Measurements from ENCODE around the gene LINC00305.

The LINC00305 gene

DNA sequence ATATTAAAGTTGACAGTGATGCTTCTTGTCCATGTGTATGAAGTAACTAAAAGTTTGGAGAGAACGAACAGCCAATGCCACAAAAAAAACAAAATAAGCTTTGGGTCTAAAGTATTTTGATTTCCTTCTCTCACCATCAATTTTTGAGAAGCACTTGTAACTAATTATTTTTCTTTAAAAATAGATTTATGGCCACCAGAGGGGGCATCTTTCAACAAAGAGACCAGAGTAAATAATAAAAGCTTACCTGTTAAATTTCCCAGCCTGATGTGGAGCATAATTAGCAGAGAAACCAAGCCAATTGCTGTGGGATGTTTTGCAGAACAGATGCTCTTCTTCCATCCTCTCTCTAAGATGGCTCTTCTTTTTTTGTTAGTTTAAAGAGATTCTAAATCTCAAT lies 29.0 kb downstream of the LINC00305 start:
- TF ChIP-seq EP300 (IDR thresholded peaks at IDR 0.05; ENCODE audit: borderline replicate concordance) (no peak), TEAD4 (IDR thresholded peaks at IDR 0.05) (no peak)

DNA sequence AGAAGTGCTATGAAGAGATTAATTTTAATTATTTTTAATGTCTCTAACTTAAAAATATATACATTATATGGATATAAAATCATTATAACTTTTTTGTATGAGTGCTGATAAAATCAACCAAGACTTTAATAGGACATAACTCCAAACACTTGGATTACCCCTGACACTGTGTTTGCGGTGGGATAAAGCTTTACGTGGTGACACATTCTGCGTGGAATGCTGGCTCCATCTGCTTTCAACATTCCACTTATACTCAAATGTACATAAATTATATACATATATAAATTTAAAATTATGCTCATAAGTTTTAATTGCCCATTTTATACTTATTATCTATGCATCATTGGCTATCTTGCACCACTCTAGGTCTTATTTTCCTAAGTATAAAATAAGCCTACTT lies 30.5 kb downstream of the LINC00305 start:
- TF ChIP-seq EP300 (IDR thresholded peaks at IDR 0.05; ENCODE audit: borderline replicate concordance): no peak
- no peak for TF ChIP-seq CEBPB (IDR thresholded peaks at IDR 0.05)

DNA sequence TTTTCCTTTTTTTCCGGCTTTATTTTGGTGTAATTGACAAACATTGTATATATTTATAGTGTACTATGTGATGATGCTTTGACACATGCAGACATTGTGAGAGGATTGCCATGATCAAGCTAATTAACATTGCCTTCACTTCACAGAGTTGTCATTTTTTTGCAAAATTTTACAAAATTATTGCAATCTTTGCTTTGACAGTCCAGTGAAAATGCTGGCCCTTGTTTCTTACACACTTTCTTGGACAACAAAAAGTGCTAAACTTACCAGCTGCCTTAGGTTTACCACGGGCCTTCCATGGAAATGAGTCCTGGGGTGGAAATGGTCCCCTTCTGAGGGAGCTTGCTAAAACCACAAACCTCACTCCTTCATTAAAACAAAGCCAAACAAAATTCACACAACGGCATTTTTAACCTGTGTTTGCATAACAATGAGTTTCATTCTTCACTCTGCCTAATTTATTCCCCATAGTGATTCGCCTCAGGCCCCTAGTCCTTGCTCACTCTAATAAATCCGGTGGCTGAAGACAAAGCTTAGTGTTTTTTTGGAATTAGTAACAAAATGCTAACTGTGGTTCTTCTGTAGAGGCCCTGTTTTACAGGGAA lies 32.2 kb downstream of the LINC00305 start:
- TF ChIP-seq CEBPB (IDR thresholded peaks at IDR 0.05) (no peak), CREB1 (IDR thresholded peaks at IDR 0.05; ENCODE audit: low read depth) (no peak), ZBTB7A (IDR thresholded peaks at IDR 0.05; ENCODE audit: low read depth) (no peak), NFIC (IDR thresholded peaks at IDR 0.05) (no peak), TCF12 (IDR thresholded peaks at IDR 0.05; ENCODE audit: low read depth) (no peak), TAF1 (IDR thresholded peaks at IDR 0.05; ENCODE audit: low read depth) (no peak)
- TF ChIP-seq, protein P1, sequence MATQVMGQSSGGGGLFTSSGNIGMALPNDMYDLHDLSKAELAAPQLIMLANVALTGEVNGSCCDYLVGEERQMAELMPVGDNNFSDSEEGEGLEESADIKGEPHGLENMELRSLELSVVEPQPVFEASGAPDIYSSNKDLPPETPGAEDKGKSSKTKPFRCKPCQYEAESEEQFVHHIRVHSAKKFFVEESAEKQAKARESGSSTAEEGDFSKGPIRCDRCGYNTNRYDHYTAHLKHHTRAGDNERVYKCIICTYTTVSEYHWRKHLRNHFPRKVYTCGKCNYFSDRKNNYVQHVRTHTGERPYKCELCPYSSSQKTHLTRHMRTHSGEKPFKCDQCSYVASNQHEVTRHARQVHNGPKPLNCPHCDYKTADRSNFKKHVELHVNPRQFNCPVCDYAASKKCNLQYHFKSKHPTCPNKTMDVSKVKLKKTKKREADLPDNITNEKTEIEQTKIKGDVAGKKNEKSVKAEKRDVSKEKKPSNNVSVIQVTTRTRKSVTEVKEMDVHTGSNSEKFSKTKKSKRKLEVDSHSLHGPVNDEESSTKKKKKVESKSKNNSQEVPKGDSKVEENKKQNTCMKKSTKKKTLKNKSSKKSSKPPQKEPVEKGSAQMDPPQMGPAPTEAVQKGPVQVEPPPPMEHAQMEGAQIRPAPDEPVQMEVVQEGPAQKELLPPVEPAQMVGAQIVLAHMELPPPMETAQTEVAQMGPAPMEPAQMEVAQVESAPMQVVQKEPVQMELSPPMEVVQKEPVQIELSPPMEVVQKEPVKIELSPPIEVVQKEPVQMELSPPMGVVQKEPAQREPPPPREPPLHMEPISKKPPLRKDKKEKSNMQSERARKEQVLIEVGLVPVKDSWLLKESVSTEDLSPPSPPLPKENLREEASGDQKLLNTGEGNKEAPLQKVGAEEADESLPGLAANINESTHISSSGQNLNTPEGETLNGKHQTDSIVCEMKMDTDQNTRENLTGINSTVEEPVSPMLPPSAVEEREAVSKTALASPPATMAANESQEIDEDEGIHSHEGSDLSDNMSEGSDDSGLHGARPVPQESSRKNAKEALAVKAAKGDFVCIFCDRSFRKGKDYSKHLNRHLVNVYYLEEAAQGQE (IDR thresholded peaks at IDR 0.05; ENCODE audit: low read depth): no peak
- TF ChIP-seq, protein P2, sequence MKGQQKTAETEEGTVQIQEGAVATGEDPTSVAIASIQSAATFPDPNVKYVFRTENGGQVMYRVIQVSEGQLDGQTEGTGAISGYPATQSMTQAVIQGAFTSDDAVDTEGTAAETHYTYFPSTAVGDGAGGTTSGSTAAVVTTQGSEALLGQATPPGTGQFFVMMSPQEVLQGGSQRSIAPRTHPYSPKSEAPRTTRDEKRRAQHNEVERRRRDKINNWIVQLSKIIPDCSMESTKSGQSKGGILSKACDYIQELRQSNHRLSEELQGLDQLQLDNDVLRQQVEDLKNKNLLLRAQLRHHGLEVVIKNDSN (IDR thresholded peaks at IDR 0.05): no peak

DNA sequence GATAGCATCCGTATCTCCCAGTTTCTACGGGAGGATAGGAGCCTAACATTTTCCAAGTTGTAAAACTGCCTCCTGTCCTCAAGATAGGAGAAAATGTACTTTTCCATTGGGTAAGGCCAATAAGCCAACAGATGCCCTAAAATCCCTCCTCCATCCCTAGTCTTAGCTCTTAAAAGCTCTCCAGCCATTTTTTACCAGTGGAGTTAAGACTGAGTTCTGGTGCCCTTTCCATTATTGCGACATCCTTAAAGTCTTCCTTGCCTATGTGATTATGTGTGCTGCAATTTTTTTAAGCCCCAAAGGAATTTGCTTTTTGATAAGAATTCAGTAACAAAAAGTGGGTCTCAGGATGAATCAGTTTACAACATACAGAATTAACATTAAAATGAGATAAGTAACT lies 33.0 kb downstream of the LINC00305 start:
- TF ChIP-seq, protein P3, sequence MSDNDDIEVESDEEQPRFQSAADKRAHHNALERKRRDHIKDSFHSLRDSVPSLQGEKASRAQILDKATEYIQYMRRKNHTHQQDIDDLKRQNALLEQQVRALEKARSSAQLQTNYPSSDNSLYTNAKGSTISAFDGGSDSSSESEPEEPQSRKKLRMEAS (IDR thresholded peaks at IDR 0.05): no peak
- TF ChIP-seq, protein P2 (IDR thresholded peaks at IDR 0.05): no peak
- TF ChIP-seq YY1 (IDR thresholded peaks at IDR 0.05; ENCODE audit: low read depth): no peak
- no peak for TF ChIP-seq EP300 (IDR thresholded peaks at IDR 0.05; ENCODE audit: borderline replicate concordance)
- TF ChIP-seq FOXM1 (IDR thresholded peaks at IDR 0.05; ENCODE audit: borderline replicate concordance, low read depth): no peak
- no peak for TF ChIP-seq TCF12 (IDR thresholded peaks at IDR 0.05; ENCODE audit: low read depth)
- TF ChIP-seq ZBTB7A (IDR thresholded peaks at IDR 0.05; ENCODE audit: low read depth): no peak
- TF ChIP-seq EGR1 (IDR thresholded peaks at IDR 0.05): no peak

DNA sequence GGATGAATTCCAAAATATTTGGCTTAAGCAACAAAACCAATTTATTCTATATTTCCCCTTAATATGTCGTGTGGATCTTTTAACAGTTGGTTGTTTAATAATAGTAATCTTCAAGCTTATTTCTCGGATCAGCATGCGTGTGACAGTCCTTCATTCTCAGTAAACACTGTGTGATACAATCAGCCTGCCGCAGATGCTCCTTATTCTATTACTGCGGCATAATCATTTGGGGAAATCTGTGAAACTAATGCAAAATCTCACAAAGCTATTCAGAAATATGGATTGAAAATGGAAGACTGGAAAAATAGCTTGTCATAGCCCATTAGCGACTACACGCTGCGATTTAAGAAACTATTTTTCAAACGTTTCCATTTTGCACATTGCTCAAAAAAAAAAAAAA lies 36.9 kb downstream of the LINC00305 start:
- TF ChIP-seq TEAD4 (IDR thresholded peaks at IDR 0.05) (no peak), FOXM1 (IDR thresholded peaks at IDR 0.05; ENCODE audit: borderline replicate concordance, low read depth) (no peak), YY1 (IDR thresholded peaks at IDR 0.05; ENCODE audit: low read depth) (no peak)

DNA sequence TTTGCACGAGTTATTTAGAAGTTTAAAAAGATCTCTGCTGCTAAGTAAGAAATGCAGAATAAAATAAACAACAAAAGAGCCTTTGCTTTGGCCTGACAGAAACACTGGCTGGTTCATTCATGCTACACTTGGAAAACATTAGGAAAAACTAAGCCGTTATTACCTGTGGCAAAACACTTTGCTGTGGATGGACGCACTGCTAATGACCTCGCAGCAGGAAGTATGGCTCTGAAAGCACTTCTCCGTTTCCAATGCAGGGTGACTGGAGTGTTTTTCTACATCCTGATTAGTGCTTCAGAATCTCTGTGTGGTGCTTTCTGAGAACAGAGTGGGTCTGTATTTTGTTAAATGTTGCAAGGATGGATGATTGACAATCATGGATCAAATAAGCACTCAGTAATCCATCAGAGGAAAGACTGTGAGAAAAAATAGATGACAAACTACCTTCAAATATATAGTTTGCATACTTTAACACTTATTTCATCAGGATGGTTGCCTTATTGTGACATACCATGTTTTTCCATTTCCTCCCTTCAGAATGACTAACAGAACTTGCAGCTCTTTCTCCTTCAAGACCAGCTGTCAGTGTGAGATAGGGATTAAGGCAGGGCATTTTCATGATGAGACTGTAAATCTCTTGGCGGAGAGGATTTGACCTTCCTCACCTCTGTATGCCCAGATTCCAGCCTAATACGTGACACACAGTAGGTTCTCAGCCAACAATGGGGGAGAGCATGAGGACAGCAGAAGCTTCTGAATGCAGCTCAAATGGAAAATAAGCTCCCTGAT lies 38.0 kb downstream of the LINC00305 start:
- TF ChIP-seq TAF1 (IDR thresholded peaks at IDR 0.05; ENCODE audit: low read depth) (no peak), EGR1 (IDR thresholded peaks at IDR 0.05) (no peak), YY1 (IDR thresholded peaks at IDR 0.05; ENCODE audit: low read depth) (no peak), EP300 (IDR thresholded peaks at IDR 0.05; ENCODE audit: borderline replicate concordance) (no peak), TCF12 (IDR thresholded peaks at IDR 0.05; ENCODE audit: low read depth) (no peak), CEBPB (IDR thresholded peaks at IDR 0.05) (no peak), RAD21 (IDR thresholded peaks at IDR 0.05; ENCODE audit: low read depth) (no peak), NFIC (IDR thresholded peaks at IDR 0.05) (no peak), ZBTB7A (IDR thresholded peaks at IDR 0.05; ENCODE audit: low read depth) (no peak), CREB1 (IDR thresholded peaks at IDR 0.05; ENCODE audit: low read depth) (no peak), TEAD4 (IDR thresholded peaks at IDR 0.05) (no peak), FOXM1 (IDR thresholded peaks at IDR 0.05; ENCODE audit: borderline replicate concordance, low read depth) (no peak)
- TF ChIP-seq, protein P3 (IDR thresholded peaks at IDR 0.05): no peak
- TF ChIP-seq, protein P2 (IDR thresholded peaks at IDR 0.05): no peak
- TF ChIP-seq, protein P1 (IDR thresholded peaks at IDR 0.05; ENCODE audit: low read depth): no peak
